Stimulated activated CD4-positive, alpha-beta T cell treated with anti-CD3 and anti-CD28 coated beads, Interleukin-15, amount 100 ng/mL, for 1 hour (primary cell): ENCODE results near the gene ARHGEF19.
"Not testable (repeated sequence)": the region's sequence is repeated elsewhere in the genome, so short reads cannot be mapped to it uniquely, and the experiment has no call there.

Source experiments
- DNase-seq, 2 donors: peaks; one replicate each; pipeline ENCODE4 v3.0.0-alpha.2; 2020; ENCODE audit warnings: low read depth in 1 of 2, low spot score in 1 of 2

Gene ARHGEF19

DNA sequence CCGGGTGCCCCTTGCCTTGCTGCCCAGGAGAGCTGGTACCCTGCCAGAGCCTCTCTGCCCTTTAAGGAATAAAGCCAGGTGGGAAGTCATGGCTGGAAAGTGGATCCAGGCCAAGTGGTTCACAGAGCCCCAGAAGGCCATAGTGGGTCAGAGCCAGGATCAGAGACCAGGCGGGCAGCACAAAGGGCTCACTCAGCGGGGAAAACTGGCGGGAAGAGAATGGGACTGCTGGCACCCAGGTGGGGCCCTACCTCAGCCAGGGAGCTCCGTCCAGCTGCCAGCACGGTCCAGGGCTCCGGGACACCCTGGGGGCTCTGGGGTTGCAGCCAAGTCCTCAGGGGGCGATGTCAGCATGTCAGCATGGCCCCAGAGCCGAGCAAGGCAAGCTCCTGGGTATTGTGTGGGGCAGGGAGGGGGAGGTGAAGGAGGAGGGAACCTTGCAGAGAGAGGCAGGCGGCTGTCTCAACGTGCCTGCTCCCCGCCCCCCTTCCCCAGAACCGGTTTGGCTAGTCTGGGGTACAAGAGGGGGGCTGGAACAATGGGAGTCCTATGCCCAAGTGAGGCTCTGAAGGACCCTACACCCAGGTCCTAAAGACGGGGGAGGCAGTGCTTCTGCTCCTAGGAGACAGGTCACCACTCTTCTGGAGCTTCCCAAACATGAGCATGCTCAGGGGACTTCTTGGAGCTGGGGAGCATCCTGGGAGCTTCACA is at the start of gene ARHGEF19:
ARHGEF19 (minus strand) TSS at position 402 of the 711 bp plus-strand sequence. CDS start 3,598 bp downstream, outside the sequence.
- no peak for DNase-seq

DNA sequence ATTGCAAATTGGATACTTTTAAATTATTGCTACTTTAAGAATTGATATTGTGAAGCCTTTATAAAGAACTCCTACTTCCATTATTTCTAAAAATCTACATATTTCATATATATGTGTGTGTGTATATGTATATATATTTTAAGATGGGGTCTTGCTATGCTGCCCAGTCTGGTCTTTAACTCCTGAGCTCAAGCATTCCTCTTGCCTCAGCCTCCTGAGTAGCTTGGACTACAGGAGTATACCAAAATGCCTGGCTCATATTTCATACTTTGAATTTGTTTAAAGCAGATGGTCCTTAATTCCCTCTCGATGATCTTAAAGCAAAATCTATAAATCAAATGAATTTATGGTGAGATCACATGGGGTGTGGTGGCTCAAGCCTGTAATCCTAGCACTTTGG is 49.6 kb upstream of the ARHGEF19 start:
- no peak for DNase-seq

DNA sequence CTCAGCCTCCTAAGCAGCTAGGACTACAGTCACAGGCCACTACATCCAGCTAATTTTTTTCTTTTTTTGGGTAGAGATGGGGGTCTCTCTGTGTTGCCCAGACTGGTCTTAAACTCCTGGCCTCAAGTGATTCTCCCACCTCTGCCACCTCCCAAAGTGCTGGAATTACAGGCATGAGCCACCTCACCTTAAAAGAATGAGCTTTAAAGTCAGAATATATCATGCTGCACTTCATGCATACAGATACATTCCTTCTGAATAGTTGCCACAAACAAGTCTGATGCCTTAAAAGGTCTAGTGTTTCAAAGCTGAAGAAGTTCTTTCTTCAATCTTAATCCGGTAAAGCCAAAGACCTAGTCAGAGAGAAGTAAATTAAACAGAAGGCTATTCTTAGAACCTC is 48.4 kb upstream of the ARHGEF19 start:
- DNase-seq: no peak

DNA sequence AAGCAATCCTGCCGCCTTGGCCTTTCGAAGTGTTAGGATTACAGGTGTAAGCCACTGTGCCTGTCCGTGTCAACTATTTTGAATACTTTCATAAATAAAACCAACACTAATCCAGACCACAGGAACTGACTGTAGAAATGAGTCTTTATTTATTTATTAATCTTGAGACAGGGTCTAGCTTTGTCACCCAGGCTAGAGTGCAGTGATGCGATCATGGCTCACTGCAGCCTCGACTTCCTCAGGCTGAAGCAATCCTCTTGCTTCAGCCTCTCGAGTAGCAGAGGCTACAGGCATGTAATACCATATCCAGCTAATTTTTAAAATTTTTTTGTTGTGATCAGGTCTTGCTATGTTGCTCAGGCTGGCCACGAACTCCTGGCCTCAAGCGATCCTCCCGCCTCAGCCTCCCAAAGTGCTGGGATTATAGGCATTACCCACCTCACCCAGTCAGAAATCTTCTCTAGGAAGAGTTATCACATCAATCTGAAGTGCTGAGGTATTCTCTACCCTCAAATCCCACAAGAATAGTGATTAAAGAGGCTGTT is 46.2 kb upstream of the ARHGEF19 start:
- no peak for DNase-seq

DNA sequence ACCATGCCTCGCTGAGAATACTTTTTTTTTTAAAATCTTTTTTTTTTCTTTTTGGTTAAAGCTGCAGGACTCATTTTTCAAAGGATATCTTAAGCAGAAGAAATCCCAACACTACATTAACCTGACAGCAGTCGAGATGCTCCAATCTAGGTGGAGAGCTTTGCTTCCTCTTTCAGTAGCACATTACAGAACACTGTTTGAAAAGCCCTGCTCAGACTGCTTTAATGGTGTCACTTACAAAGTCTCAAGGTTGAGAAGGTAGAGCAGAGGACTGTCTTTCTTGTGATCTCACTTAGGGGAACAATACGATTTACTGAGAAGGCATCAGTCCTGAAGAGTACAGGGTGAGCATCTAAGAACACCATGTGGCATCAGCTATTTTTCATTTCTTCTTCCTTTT is 45.5 kb upstream of the ARHGEF19 start:
- no peak for DNase-seq

DNA sequence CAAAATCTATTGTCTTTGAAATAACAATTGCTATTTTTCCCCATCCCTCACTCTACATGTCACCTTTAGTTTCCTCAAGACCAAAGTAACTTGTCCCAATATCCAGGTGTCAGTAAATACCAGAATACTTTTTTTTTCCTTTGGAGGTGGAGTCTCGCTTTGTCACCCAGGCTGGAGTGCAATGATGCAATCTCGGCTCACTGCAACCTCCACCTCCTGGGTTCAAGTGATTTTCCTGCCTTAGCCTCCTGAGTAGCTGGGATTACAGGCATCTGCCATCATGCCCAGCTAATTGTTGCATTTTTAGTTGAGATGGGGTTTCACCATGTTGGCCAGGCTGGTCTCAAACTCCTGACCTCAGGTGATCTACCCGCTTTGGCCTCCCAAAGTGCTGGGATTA is 45.1 kb upstream of the ARHGEF19 start:
- DNase-seq: not testable (repeated sequence)

DNA sequence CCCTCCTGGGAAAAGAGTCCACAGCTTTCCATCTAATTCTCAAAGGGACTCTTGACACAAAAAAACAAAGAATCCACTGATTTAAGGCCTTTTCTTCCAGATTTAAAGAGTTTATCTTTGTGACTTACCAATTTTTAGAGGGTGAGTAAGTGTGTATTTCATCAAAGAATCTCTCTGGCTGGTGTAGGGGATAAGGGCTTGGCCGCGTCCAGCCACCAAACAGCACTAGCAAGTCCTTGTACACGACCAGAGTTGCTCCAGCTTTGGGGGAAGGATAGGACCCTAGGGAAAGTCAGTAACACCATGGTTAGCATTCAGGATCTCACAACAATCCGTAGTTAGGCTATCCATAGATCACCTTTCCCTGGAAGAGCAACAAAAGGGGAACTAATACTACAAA is 44.0 kb upstream of the ARHGEF19 start:
- DNase-seq: no peak

DNA sequence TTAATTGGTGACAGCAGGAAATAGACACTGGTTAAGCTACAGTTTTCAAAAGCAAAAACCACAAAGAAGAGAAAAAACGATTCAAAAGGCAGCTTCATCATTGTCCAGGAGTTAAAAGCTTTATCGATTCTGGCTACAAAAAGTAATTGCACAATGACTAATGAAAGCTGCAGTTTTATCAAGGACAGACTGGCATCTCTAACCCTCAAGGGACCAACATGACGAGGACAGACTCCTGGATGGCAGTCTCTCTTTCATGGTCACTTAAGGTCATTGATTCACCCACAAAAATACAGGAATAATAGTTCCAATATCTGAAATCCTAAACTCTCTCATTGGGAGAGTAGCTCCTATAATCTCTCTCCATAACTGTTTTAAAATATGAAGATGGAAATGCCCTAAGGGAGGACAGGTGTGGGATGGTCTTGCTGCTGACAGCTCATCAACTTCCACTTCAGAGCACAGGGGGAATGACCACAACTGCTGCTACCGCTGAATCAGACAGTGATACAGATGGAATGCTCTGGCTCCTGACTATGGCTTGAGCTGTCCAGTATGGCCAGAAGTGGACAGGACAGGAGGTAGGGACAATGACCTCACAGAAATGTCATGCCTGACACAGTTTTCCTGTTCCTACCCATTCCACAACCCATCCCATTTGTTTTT is 41.9 kb upstream of the ARHGEF19 start:
- DNase-seq: no peak

DNA sequence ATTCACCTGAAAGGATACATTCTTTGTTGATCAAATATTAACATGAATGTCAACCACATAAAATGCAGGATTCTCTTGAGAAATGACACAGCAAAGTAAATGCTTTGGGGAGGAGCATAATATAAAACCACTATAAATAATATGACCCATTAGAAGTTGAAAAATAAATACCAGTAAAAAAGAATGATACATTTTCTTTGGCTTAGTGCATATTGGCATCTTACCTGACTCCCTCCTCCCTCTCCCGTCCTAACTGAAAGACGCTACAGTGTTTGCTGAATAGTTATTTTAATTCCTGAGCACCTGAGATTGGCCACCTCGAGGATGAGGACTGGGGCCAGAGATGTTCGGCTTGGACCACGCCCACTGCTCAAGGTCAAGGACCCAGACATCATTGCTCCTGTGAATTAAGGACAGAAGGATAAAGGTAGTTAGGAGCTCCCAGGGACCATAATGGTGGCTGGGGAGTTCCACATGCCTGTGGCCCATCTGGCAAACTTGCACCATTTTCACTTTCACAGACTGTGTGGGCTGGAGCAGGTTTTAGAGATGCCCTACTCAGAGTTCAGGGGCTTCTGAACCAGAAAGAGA is 41.0 kb upstream of the ARHGEF19 start:
- DNase-seq: no peak

DNA sequence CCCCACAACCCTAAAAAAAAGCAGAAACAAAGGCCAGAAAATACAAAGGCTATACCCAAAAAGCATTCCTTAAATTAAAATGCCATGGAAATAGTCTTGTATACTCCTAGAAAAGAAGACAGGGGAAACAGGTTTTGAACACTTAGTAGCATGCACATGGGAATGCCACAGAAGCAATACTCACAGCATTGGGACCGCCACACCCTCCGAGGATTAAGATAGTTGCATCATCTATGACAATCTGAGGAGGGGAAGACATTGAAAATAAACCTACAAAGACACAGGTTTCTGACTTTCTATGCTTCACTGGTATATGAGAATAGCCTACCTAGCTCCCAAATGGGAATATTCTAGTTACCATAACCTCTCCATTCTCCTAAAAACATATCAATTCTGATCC is 40.5 kb upstream of the ARHGEF19 start:
- no peak for DNase-seq

DNA sequence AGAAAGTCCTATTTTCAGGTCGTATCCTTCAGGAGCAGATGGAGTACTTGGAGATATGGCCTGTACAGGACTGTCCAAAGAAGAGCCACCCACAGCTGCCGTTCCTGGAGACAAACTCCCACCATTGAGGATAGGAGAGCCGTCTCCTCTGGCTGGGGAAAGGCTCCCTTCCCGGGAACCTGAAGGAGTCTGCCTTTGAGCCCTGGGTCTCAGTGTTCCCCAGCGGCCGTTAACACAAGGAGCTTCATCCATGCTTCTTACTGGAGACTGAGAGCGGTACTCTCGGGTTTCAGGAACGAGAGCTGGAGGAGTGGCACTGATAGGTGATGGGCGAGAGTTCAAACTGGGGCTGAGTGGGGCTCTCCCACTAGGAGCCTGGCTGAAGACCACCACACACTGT is 38.9 kb upstream of the ARHGEF19 start:
- no peak for DNase-seq

DNA sequence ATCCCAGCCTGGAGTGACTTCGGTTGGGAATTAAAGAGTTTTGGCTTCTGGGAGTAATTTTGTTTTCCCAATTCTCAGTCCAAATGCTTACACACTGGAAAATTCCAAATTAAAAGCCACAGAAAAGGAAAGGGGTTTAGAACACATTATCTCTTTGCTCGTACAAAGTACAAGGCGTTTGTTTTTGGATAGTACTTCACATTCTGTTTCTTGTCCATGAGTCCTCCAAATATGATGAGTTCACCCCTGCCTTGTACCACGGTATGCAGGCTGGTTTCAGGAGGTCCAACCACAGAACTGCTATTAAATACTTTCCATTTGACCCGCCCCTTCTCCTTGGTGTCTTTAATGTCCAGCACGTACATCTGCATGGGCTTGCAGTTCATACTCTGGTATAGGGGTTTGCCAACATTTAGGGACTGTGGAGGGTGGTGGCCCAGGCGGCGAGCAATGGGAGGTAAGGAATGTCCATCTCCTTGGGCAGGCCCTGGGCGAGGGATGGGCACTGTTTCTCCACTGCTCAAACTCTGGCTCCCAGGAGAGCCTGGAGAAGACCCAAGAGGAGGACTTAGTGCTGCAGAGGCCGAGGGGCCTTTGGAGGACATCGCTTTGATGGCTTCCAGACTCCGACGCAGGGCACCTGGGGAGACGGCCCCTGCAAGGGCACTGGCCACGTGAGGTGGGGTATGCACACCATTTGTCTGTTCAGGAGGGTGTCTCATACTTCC is 38.2 kb upstream of the ARHGEF19 start:
- DNase-seq: no peak

DNA sequence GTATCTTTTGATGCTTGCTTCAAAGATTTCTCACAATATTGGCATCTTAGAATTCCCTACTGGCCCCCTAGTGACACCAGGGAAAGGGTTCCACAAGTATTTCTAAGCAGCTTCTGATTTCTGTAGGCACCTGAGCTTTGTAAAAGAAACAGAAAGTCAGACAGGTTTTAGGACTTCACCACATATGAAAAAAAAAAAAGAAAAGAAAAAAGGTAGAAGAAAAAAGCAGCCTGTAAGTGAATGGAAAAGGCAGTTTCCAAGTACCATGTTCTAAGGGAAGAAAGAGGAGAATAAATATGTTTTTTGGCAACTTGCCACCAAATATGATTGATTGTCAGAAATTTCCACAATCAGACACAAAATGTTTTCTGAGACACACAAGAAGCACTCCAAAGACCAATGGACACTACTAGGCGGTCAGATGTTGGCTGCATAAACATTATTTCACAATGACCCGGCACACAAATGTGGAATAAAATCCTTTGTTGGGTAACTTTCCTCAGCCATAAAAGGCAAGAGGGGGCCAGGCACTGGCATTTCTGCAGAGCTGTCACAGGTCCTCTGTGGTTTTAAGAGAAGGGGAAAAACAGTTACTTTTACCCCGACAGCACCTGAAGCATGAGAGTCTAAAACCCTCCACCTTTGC is 37.3 kb upstream of the ARHGEF19 start:
- DNase-seq: no peak

DNA sequence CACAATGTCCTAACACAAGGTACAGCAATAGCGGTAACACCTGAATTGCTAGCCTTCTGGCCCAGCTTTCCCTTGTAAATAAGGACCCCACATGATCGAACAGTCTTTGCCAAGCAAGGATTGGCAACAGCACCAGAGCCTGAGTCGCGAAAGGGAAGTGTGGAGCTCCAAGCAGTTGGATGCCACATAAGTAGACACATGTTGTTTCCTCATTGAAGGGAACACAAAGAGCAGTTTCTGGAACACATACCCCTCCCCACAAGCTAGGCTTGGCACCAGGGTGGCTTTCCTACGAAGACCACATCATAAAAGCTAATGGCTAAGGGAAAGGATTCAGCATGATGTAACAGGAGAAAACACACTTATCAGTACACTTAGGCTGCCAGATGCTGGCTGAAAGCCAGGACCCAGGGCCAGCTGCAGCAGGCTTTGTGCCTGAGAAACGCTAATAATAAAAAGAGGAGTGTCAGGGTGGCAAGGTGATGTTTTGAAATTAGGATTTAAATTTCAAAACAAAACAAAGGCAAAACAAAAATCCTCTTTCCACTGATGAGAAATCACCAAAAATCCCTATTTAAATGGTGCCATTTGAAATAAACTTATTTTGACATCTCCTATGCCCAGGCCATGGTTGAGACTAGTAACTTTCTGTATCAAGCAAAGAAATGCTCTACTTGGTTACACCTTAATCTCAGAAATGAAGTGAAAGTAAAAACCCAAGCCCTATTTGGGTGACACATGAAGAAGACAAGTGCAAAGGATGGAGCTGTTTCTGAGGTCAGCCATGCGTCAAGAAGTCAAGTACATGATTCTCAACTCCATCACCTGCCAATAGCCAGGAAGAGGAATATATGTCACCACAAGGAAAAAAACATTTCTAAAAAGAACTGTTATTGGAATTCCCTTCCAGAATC is 36.4 kb upstream of the ARHGEF19 start:
- no peak for DNase-seq

DNA sequence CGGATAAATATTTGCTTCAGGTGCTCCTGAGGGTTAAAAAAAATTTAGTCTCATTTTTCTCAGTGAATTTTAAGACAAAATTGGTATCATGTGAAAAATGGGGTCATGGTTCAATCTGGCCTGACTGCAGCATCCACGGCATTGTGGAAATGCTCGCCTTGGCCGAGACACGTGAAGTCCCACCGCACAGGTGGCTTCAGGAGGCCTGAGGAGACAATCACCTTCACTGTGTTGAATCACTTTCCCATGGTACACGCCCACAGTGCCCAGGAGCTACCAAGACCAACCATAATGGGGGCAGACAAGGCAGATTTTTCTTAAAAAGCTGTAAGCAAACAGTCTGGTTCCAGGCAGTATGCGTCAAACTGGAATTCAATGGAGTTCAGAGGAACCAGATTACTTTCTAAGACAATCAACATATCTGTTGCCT is 35.6 kb upstream of the ARHGEF19 start:
- no peak for DNase-seq

DNA sequence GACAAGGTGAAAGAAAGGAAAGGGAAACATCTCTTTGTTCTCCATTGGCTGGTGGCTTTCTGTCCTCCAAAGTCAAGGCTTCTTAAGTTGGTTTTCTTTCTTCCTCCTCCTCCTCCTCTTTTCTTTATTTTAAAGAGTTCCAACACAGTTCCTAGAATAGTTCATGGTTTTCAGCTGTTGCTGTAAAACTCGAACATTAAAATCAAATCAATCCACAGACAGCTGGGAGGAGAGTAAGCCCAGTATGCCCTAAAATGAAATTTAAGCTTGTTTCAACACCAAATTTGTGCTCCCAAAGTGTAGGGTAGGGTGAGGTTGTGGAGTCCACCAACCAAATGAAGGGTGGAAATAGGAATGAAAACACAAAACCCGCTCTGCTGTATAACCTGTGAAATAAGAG is 35.0 kb upstream of the ARHGEF19 start:
- DNase-seq: no peak

DNA sequence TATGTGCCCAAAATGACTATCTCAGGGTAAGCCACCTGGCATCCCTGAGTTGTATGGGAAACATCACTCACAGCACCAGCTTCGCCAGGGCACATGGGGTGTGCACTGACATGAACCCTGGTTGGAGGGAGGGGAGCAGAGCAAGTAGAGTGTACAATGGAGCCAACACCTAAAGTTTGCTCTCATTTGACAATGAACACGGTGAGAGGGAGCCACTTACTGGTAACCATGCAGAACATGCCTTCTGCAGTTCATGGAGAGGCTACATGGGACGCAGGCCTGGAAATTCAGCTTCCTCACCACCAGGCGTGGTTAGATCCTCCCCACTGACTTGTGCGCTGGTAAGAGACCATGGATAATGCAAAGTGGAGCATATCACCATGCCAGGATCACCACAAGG is 34.5 kb upstream of the ARHGEF19 start:
- DNase-seq: no peak

DNA sequence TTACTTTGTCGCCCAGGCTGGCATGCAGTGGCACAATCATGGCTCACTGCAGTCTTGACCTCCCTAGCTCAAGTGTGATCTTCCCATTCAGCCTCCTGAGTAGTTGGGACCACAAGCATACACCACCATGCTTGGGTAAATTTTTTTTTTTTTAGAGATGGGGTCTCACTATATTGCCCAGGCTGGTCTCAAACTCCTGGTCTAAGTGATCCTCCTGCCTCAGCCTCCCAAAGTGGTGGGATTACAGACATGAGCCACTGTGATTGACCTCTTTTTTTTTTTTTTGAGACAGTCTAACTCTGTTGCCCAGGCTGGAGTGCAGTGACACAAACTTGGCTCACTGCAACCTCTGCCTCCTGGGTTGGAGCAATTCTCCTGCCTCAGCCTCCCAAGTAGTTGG is 33.8 kb upstream of the ARHGEF19 start:
- DNase-seq: not testable (repeated sequence)

DNA sequence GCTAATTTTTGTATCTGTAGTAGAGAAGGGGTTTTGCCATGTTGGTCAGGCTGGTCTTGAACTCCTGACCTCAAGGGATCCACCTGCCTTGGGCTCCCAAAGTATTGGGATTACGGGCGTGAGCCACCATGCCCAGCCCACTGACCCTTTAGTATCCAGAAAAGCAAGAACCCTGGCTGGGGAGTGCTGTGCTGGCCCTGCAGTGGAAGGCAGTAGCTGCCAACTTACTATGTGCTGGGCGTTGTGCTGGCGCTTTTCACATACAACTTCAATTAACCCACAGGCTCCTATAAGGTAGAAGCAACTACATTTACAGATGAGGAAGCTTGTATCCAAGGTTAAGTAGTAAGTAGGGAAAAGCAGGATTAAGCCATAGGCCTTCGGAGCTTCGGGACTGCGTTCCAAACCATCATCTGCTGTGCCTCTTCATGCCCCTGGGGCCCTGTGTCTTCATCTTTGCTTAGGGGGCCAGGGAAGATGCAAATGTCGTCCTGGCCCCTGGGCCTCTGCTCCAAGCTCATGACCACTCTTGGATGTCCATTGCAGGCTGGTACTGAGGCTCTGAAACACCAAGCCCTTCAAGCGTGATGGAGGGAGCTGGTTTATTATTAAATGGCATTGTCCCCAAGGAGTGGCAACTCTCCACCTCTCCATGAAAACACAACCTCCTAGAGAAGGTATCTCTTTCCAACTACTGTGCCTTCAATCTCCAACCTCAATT is 33.2 kb upstream of the ARHGEF19 start:
- no peak for DNase-seq
